ENCODE data around the gene PEX7. TPM values are rescaled to one million over a fixed set of nuclear protein-coding genes. Genes with fewer than 3 reads are reported as not detected.

Gene PEX7
- total RNA-seq, 1 experiment from 2014 or later: 4.6 TPM

DNA sequence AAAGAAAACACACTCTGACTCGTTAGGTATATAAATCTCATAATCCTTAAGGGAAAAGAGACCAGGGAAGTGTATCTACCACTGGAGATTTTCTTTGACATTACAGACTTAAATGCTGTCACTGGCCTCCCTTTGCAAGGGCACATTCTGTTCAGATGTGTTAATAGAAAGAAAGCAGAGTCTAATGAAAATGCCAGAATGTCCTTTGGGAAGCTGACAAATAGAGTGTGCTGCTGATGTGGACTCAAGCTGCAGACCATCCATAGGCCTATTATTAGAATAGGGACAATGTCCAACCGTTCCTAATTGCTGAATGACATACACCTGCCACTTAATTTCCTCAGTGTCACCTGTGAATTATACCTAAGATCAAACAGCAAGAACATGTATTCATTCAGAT is 140.9 kb downstream of the PEX7 start:
- in situ Hi-C loops (cut with HindIII; ENCODE audit: low sequenced_read_pairs): no loop called here
- DNase-seq (ENCODE audit: low spot score): peak; percentile 17

Other genes starting within 250 kb of the PEX7 start
- gene MAP3K5, start 30.1 kb upstream of the PEX7 start, total RNA-seq (2014; rRNA removed; shearing (Covaris generic)): not detected in 2 replicates
- not detected in 2 replicates for gene SLC35D3, start 99.7 kb downstream of the PEX7 start, total RNA-seq (2014; rRNA removed; shearing (Covaris generic))
- gene IL20RA, start 222.4 kb downstream of the PEX7 start, total RNA-seq (2014; rRNA removed; shearing (Covaris generic)): not detected in 2 replicates